Measurements from ENCODE around the gene FANCB.

The FANCB gene

GRCh38 chrX:14851526-14851925 lies 21.3 kb downstream of the FANCB start:
- H3K4me3 ChIP-seq (ENCODE audit: low read depth in 1 of 5, low read length in 5 of 5): no peak overlapping the region
- no peaks in the 10 kb centered on the region for H3K27me3 ChIP-seq (ENCODE audit: control insufficient read depth in 5 of 5, insufficient read depth in 4 of 5, low read length in 5 of 5)

GRCh38 chrX:14843666-14844065 lies 29.2 kb downstream of the FANCB start:
- Histone ChIP-seq H3K36me3 (ENCODE audit: control insufficient read depth in 5 of 5, insufficient read depth in 5 of 5, low read length in 5 of 5) (no peaks in the 10 kb centered on the region), H3K9me3 (ENCODE audit: control insufficient read depth in 5 of 5, low read length in 5 of 5) (no peaks in the 10 kb centered on the region), H3K27me3 (ENCODE audit: control insufficient read depth in 5 of 5, insufficient read depth in 4 of 5, low read length in 5 of 5) (no peaks in the 10 kb centered on the region), H3K4me1 (ENCODE audit: control insufficient read depth in 5 of 5, insufficient read depth in 5 of 5, low read length in 5 of 5) (no peaks in the 10 kb centered on the region), H3K9ac (ENCODE audit: low read length in 5 of 5) (no peak overlapping the region), H3K27ac (ENCODE audit: low read depth, low read length) (no peak overlapping the region), H3K4me3 (ENCODE audit: low read depth in 1 of 5, low read length in 5 of 5) (no peak overlapping the region)

More at GRCh38 chrX:14851526-14851925, 21.3 kb downstream of the FANCB start:
- H3K27ac ChIP-seq (ENCODE audit: low read depth, low read length): no peak overlapping the region
- H3K9me3 ChIP-seq (ENCODE audit: control insufficient read depth in 5 of 5, low read length in 5 of 5): no peaks in the 10 kb centered on the region
- H3K4me1 ChIP-seq (ENCODE audit: control insufficient read depth in 5 of 5, insufficient read depth in 5 of 5, low read length in 5 of 5): no peaks in the 10 kb centered on the region
- no peak overlapping the region for H3K9ac ChIP-seq (ENCODE audit: low read length in 5 of 5)
- peaks cover 0 to 3% (median 0%) of the 10 kb centered on the region in 5 donors for H3K36me3 ChIP-seq (ENCODE audit: control insufficient read depth in 5 of 5, insufficient read depth in 5 of 5, low read length in 5 of 5)

- Histone ChIP-seq H3K9ac (ENCODE audit: low read length in 5 of 5) (no peak overlapping the region), H3K27ac (ENCODE audit: low read depth, low read length) (no peak overlapping the region), H3K36me3 (ENCODE audit: control insufficient read depth in 5 of 5, insufficient read depth in 5 of 5, low read length in 5 of 5) (no peaks in the 10 kb centered on the region), H3K4me3 (ENCODE audit: low read depth in 1 of 5, low read length in 5 of 5) (no peak overlapping the region), H3K4me1 (ENCODE audit: control insufficient read depth in 5 of 5, insufficient read depth in 5 of 5, low read length in 5 of 5) (no peaks in the 10 kb centered on the region), H3K9me3 (ENCODE audit: control insufficient read depth in 5 of 5, low read length in 5 of 5) (peaks cover 0 to 4% (median 0%) of the 10 kb centered on the region in 5 donors), H3K27me3 (ENCODE audit: control insufficient read depth in 5 of 5, insufficient read depth in 4 of 5, low read length in 5 of 5) (no peaks in the 10 kb centered on the region)
Measured at GRCh38 chrX:14837155-14837554, 35.7 kb downstream of the FANCB start.

- Histone ChIP-seq H3K4me3 (ENCODE audit: low read depth in 1 of 5, low read length in 5 of 5) (no peak overlapping the region), H3K27ac (ENCODE audit: low read depth, low read length) (no peak overlapping the region), H3K9me3 (ENCODE audit: control insufficient read depth in 5 of 5, low read length in 5 of 5) (peaks cover 0 to 5% (median 0%) of the 10 kb centered on the region in 5 donors), H3K27me3 (ENCODE audit: control insufficient read depth in 5 of 5, insufficient read depth in 4 of 5, low read length in 5 of 5) (no peaks in the 10 kb centered on the region), H3K9ac (ENCODE audit: low read length in 5 of 5) (no peak overlapping the region), H3K4me1 (ENCODE audit: control insufficient read depth in 5 of 5, insufficient read depth in 5 of 5, low read length in 5 of 5) (no peaks in the 10 kb centered on the region), H3K36me3 (ENCODE audit: control insufficient read depth in 5 of 5, insufficient read depth in 5 of 5, low read length in 5 of 5) (no peaks in the 10 kb centered on the region)
Measured at GRCh38 chrX:14832586-14832985, 40.3 kb downstream of the FANCB start.

- peaks cover 0 to 5% (median 0%) of the 10 kb centered on the region in 5 donors for H3K9me3 ChIP-seq (ENCODE audit: control insufficient read depth in 5 of 5, low read length in 5 of 5)
- H3K4me1 ChIP-seq (ENCODE audit: control insufficient read depth in 5 of 5, insufficient read depth in 5 of 5, low read length in 5 of 5): no peaks in the 10 kb centered on the region
- no peaks in the 10 kb centered on the region for H3K27me3 ChIP-seq (ENCODE audit: control insufficient read depth in 5 of 5, insufficient read depth in 4 of 5, low read length in 5 of 5)
- H3K36me3 ChIP-seq (ENCODE audit: control insufficient read depth in 5 of 5, insufficient read depth in 5 of 5, low read length in 5 of 5): no peaks in the 10 kb centered on the region
- H3K27ac ChIP-seq (ENCODE audit: low read depth, low read length): no peak overlapping the region
- no peak overlapping the region for H3K4me3 ChIP-seq (ENCODE audit: low read depth in 1 of 5, low read length in 5 of 5)
- no peak overlapping the region for H3K9ac ChIP-seq (ENCODE audit: low read length in 5 of 5)
Measured at GRCh38 chrX:14832151-14832550, 40.7 kb downstream of the FANCB start.

- H3K27me3 ChIP-seq (ENCODE audit: control insufficient read depth in 5 of 5, insufficient read depth in 4 of 5, low read length in 5 of 5): no peaks in the 10 kb centered on the region
- H3K9ac ChIP-seq (ENCODE audit: low read length in 5 of 5): no peak overlapping the region
- peaks cover 0 to 5% (median 0%) of the 10 kb centered on the region in 5 donors for H3K9me3 ChIP-seq (ENCODE audit: control insufficient read depth in 5 of 5, low read length in 5 of 5)
- H3K27ac ChIP-seq (ENCODE audit: low read depth, low read length): no peak overlapping the region
- H3K4me1 ChIP-seq (ENCODE audit: control insufficient read depth in 5 of 5, insufficient read depth in 5 of 5, low read length in 5 of 5): no peaks in the 10 kb centered on the region
- H3K36me3 ChIP-seq (ENCODE audit: control insufficient read depth in 5 of 5, insufficient read depth in 5 of 5, low read length in 5 of 5): no peaks in the 10 kb centered on the region
- no peak overlapping the region for H3K4me3 ChIP-seq (ENCODE audit: low read depth in 1 of 5, low read length in 5 of 5)
Measured at GRCh38 chrX:14829643-14830042, 43.2 kb downstream of the FANCB start.

- peaks cover 0 to 3% (median 0%) of the 10 kb centered on the region in 5 donors for H3K27me3 ChIP-seq (ENCODE audit: control insufficient read depth in 5 of 5, insufficient read depth in 4 of 5, low read length in 5 of 5)
- no peaks in the 10 kb centered on the region for H3K4me1 ChIP-seq (ENCODE audit: control insufficient read depth in 5 of 5, insufficient read depth in 5 of 5, low read length in 5 of 5)
- no peak overlapping the region for H3K9ac ChIP-seq (ENCODE audit: low read length in 5 of 5)
- no peak overlapping the region for H3K4me3 ChIP-seq (ENCODE audit: low read depth in 1 of 5, low read length in 5 of 5)
- H3K27ac ChIP-seq (ENCODE audit: low read depth, low read length): no peak overlapping the region
- no peaks in the 10 kb centered on the region for H3K36me3 ChIP-seq (ENCODE audit: control insufficient read depth in 5 of 5, insufficient read depth in 5 of 5, low read length in 5 of 5)
- peaks cover 0 to 5% (median 0%) of the 10 kb centered on the region in 5 donors for H3K9me3 ChIP-seq (ENCODE audit: control insufficient read depth in 5 of 5, low read length in 5 of 5)
Measured at GRCh38 chrX:14826319-14826718, 46.5 kb downstream of the FANCB start.

GRCh38 chrX:14825851-14826250 lies 47.0 kb downstream of the FANCB start:
- H3K36me3 ChIP-seq (ENCODE audit: control insufficient read depth in 5 of 5, insufficient read depth in 5 of 5, low read length in 5 of 5): no peaks in the 10 kb centered on the region
- H3K9me3 ChIP-seq (ENCODE audit: control insufficient read depth in 5 of 5, low read length in 5 of 5): peaks cover 0 to 5% (median 0%) of the 10 kb centered on the region in 5 donors
- no peak overlapping the region for H3K4me3 ChIP-seq (ENCODE audit: low read depth in 1 of 5, low read length in 5 of 5)
- H3K9ac ChIP-seq (ENCODE audit: low read length in 5 of 5): no peak overlapping the region
- H3K4me1 ChIP-seq (ENCODE audit: control insufficient read depth in 5 of 5, insufficient read depth in 5 of 5, low read length in 5 of 5): no peaks in the 10 kb centered on the region
- no peak overlapping the region for H3K27ac ChIP-seq (ENCODE audit: low read depth, low read length)
- peaks cover 0 to 3% (median 0%) of the 10 kb centered on the region in 5 donors for H3K27me3 ChIP-seq (ENCODE audit: control insufficient read depth in 5 of 5, insufficient read depth in 4 of 5, low read length in 5 of 5)

GRCh38 chrX:14819769-14820168 lies 53.1 kb downstream of the FANCB start:
- peaks cover 0 to 3% (median 0%) of the 10 kb centered on the region in 5 donors for H3K27me3 ChIP-seq (ENCODE audit: control insufficient read depth in 5 of 5, insufficient read depth in 4 of 5, low read length in 5 of 5)
- no peaks in the 10 kb centered on the region for H3K4me1 ChIP-seq (ENCODE audit: control insufficient read depth in 5 of 5, insufficient read depth in 5 of 5, low read length in 5 of 5)
- no peak overlapping the region for H3K4me3 ChIP-seq (ENCODE audit: low read depth in 1 of 5, low read length in 5 of 5)
- H3K9ac ChIP-seq (ENCODE audit: low read length in 5 of 5): no peak overlapping the region
- H3K9me3 ChIP-seq (ENCODE audit: control insufficient read depth in 5 of 5, low read length in 5 of 5): peaks cover 0 to 15% (median 7%) of the 10 kb centered on the region in 5 donors
- no peak overlapping the region for H3K27ac ChIP-seq (ENCODE audit: low read depth, low read length)
- no peaks in the 10 kb centered on the region for H3K36me3 ChIP-seq (ENCODE audit: control insufficient read depth in 5 of 5, insufficient read depth in 5 of 5, low read length in 5 of 5)

GRCh38 chrX:14817571-14817970 lies 55.3 kb downstream of the FANCB start:
- no peak overlapping the region for H3K27ac ChIP-seq (ENCODE audit: low read depth, low read length)
- peaks cover 0 to 3% (median 0%) of the 10 kb centered on the region in 5 donors for H3K27me3 ChIP-seq (ENCODE audit: control insufficient read depth in 5 of 5, insufficient read depth in 4 of 5, low read length in 5 of 5)
- no peaks in the 10 kb centered on the region for H3K36me3 ChIP-seq (ENCODE audit: control insufficient read depth in 5 of 5, insufficient read depth in 5 of 5, low read length in 5 of 5)
- H3K4me3 ChIP-seq (ENCODE audit: low read depth in 1 of 5, low read length in 5 of 5): no peak overlapping the region
- H3K9me3 ChIP-seq (ENCODE audit: control insufficient read depth in 5 of 5, low read length in 5 of 5): peaks cover 0 to 15% (median 7%) of the 10 kb centered on the region in 5 donors
- no peak overlapping the region for H3K9ac ChIP-seq (ENCODE audit: low read length in 5 of 5)
- no peaks in the 10 kb centered on the region for H3K4me1 ChIP-seq (ENCODE audit: control insufficient read depth in 5 of 5, insufficient read depth in 5 of 5, low read length in 5 of 5)

Measured in subcutaneous abdominal adipose tissue (tissue), 5 donors.